ENCODE data around the gene WDFY4. TPM values are rescaled to one million over a fixed set of nuclear protein-coding genes. Genes with fewer than 3 reads are reported as not detected.

WDFY4 gene
- total and polyA plus RNA-seq, 9 of the 15 experiments (the other 6 are each of a cell fraction or from before 2014, with no cell fraction given) = 0.01 to 0.02 (median 0.01) TPM; not detected in 6

GRCh38 chr10:48940372-48940771, 255.7 kb downstream of the WDFY4 start (continued):
- no peak for TF ChIP-seq MGA (IDR thresholded peaks at IDR 0.05)
- TF ChIP-seq, protein P1, sequence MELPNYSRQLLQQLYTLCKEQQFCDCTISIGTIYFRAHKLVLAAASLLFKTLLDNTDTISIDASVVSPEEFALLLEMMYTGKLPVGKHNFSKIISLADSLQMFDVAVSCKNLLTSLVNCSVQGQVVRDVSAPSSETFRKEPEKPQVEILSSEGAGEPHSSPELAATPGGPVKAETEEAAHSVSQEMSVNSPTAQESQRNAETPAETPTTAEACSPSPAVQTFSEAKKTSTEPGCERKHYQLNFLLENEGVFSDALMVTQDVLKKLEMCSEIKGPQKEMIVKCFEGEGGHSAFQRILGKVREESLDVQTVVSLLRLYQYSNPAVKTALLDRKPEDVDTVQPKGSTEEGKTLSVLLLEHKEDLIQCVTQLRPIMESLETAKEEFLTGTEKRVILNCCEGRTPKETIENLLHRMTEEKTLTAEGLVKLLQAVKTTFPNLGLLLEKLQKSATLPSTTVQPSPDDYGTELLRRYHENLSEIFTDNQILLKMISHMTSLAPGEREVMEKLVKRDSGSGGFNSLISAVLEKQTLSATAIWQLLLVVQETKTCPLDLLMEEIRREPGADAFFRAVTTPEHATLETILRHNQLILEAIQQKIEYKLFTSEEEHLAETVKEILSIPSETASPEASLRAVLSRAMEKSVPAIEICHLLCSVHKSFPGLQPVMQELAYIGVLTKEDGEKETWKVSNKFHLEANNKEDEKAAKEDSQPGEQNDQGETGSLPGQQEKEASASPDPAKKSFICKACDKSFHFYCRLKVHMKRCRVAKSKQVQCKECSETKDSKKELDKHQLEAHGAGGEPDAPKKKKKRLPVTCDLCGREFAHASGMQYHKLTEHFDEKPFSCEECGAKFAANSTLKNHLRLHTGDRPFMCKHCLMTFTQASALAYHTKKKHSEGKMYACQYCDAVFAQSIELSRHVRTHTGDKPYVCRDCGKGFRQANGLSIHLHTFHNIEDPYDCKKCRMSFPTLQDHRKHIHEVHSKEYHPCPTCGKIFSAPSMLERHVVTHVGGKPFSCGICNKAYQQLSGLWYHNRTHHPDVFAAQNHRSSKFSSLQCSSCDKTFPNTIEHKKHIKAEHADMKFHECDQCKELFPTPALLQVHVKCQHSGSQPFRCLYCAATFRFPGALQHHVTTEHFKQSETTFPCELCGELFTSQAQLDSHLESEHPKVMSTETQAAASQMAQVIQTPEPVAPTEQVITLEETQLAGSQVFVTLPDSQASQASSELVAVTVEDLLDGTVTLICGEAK (IDR thresholded peaks at IDR 0.05) = no peak
- TF ChIP-seq, protein P1 (CRISPR knock-in tag; IDR thresholded peaks at IDR 0.05) = no peak
- no peak for TF ChIP-seq ZNF444 (CRISPR knock-in tag; IDR thresholded peaks at IDR 0.05)
- no peak for TF ChIP-seq HDAC6 (IDR thresholded peaks at IDR 0.05; ENCODE audit: low read depth, low read length)
- no peak for TF ChIP-seq ZEB2 (IDR thresholded peaks at IDR 0.05)
